CD14-positive monocyte (primary cell): ENCODE results near the gene TMEM132C. TPM values are rescaled to one million over a fixed set of nuclear protein-coding genes. Genes with fewer than 3 reads are reported as not detected.

Experiments used
- DNase-seq, 3 donors: peaks; one replicate each; pipeline ENCODE4 v3.0.0-alpha.2; 2011 to 2022
- H2AFZ ChIP-seq: 2 replicates; pipeline ENCODE4 v1.6.0; 2012; ENCODE audit warnings: mild to moderate bottlenecking, low read depth, low read length, inconsistent platforms; ENCODE audit not compliant: insufficient read depth, poor library complexity, severe bottlenecking
- H3K27ac ChIP-seq, 2 donors: 1 replicate in 1 of 2; 2 replicates in 1 of 2; pipeline ENCODE4 v1.5.1; 2012 to 2013; ENCODE audit warnings: low read length in 2 of 2, control low read depth in 1 of 2, inconsistent platforms in 1 of 2, low read depth in 1 of 2, mild to moderate bottlenecking in 1 of 2
- H3K27me3 ChIP-seq, 2 donors: one replicate each; pipeline versions ENCODE4 v1.6.0 to v1.6.1; 2011 to 2013; ENCODE audit warnings: low read length in 2 of 2; ENCODE audit not compliant: control insufficient read depth in 2 of 2, insufficient read depth in 2 of 2
- H3K36me3 ChIP-seq, 2 donors: replicated peaks in 1 of 2; 1 replicate in 1 of 2; 2 replicates in 1 of 2; pipeline versions ENCODE4 v1.5.1 to v1.6.1; 2012 to 2013; ENCODE audit warnings: low read length in 2 of 2, control low read depth in 1 of 2, inconsistent platforms in 1 of 2, mild to moderate bottlenecking in 1 of 2; ENCODE audit not compliant: insufficient read depth in 2 of 2, control insufficient read depth in 1 of 2
- H3K4me1 ChIP-seq, 2 donors: 1 replicate in 1 of 2; 2 replicates in 1 of 2; pipeline versions ENCODE4 v1.5.1 to v1.6.1; 2012 to 2013; ENCODE audit warnings: low read length in 2 of 2, control low read depth in 1 of 2, inconsistent platforms in 1 of 2, mild to moderate bottlenecking in 1 of 2, moderate library complexity in 1 of 2; ENCODE audit not compliant: insufficient read depth in 2 of 2, control insufficient read depth in 1 of 2
- H3K4me2 ChIP-seq: replicated peaks from 2 replicates; pipeline ENCODE3; 2012; ENCODE audit warnings: low read length, moderate library complexity, mild to moderate bottlenecking; ENCODE audit not compliant: poor library complexity, severe bottlenecking; ENCODE audit errors: extremely low read depth
- H3K4me3 ChIP-seq, 3 experiments: fragments of 200-600 bp in 1 of 3; sonication (generic) in 1 of 3; replicated peaks in 1 of 3; 1 replicate in 2 of 3; 2 replicates in 1 of 3; pipeline ENCODE4 v1.5.1; 2011 to 2013; ENCODE audit warnings: low read length in 3 of 3, mild to moderate bottlenecking in 3 of 3, control low read depth in 2 of 3, low read depth in 2 of 3, inconsistent platforms in 1 of 3, moderate library complexity in 1 of 3
- H3K79me2 ChIP-seq: 2 replicates; pipeline ENCODE4 v1.6.0; 2012; ENCODE audit warnings: mild to moderate bottlenecking, control low read depth, inconsistent platforms, low read length, moderate library complexity; ENCODE audit not compliant: insufficient read depth
- H3K9ac ChIP-seq: 2 replicates; pipeline ENCODE4 v1.6.0; 2017; ENCODE audit warnings: low read length, mild to moderate bottlenecking; ENCODE audit not compliant: insufficient read depth, poor library complexity, severe bottlenecking
- H3K9me3 ChIP-seq, 2 donors: replicated peaks in 1 of 2; 1 replicate in 1 of 2; 2 replicates in 1 of 2; pipeline versions ENCODE4 v1.5.1 to v1.6.1; 2012 to 2013; ENCODE audit warnings: low read length in 2 of 2, control low read depth in 1 of 2; ENCODE audit not compliant: control insufficient read depth in 1 of 2, insufficient read depth in 1 of 2
- H4K20me1 ChIP-seq: 2 replicates; pipeline ENCODE4 v1.6.0; 2012; ENCODE audit warnings: mild to moderate bottlenecking, low read length, control low read depth, moderate library complexity; ENCODE audit not compliant: insufficient read depth
- H3K27ac Mint-ChIP-seq, 7 donors: one replicate each; pipeline ENCODE4 v1.8.0; 2020; ENCODE audit warnings: mild to moderate bottlenecking in 7 of 7, mixed read lengths in 7 of 7, moderate library complexity in 6 of 7, inconsistent platforms in 2 of 7
- H3K27me3 Mint-ChIP-seq, 3 donors: one replicate each; pipeline ENCODE4 v1.8.0; 2021 to 2022; ENCODE audit warnings: low read depth in 3 of 3, mild to moderate bottlenecking in 3 of 3, mixed read lengths in 3 of 3, moderate library complexity in 3 of 3, inconsistent platforms in 1 of 3
- H3K36me3 Mint-ChIP-seq, 2 donors: one replicate each; pipeline ENCODE4 v1.8.0; 2020; ENCODE audit warnings: mixed read lengths in 2 of 2, inconsistent platforms in 1 of 2, mild to moderate bottlenecking in 1 of 2
- H3K4me1 Mint-ChIP-seq: one replicate; pipeline ENCODE4 v1.8.0; 2020; ENCODE audit warnings: mild to moderate bottlenecking, mixed read lengths
- H3K4me3 Mint-ChIP-seq, 2 donors: one replicate each; pipeline ENCODE4 v1.8.0; 2020; ENCODE audit warnings: mild to moderate bottlenecking in 2 of 2, mixed read lengths in 2 of 2, moderate library complexity in 1 of 2
- H3K9me3 Mint-ChIP-seq, 7 donors: one replicate each; pipeline ENCODE4 v1.8.0; 2020 to 2022; ENCODE audit warnings: mixed read lengths in 7 of 7, mild to moderate bottlenecking in 6 of 7, moderate library complexity in 6 of 7, inconsistent platforms in 2 of 7
- CTCF ChIP-seq: fragments of 200-600 bp; IDR thresholded peaks from one replicate; pipeline ENCODE4 v1.8.0; 2022; ENCODE audit warnings: antibody characterized with exemption, mild to moderate bottlenecking
- WGBS: methylation state at CpG from one replicate; pipeline ENCODE4 v1.1.5; 2013; ENCODE audit warnings: missing lambda C conversion rate; ENCODE audit not compliant: insufficient coverage; 5-methylcytosine and 5-hydroxymethylcytosine counted together
- intact Hi-C, 2 donors: fragments of 100-400 bp; cut with micrococcal nuclease; formaldehyde crosslinking; loops; one replicate each; pipeline versions ENCODE4 v1.15.0 to v1.15.1; 2023
- polyA plus RNA-seq, 3 donors: library from polyadenylated mRNA; depleted of rRNA in 1 of 3; unstranded in 2 of 3; stranded (reverse) in 1 of 3; fragments of 300-500 nt in 2 of 3; fragments of >200 nt in 1 of 3; fragmentation: Illumina TruSeq in 2 of 3; gene quantifications; 1 replicate in 2 of 3; 2 replicates in 1 of 3; pipeline ENCODE4 v1.2.3, GENCODE V29; 2012 to 2021

Gene TMEM132C
- polyA plus RNA-seq, 3 donors = not detected

GRCh38 chr12:128421375-128421774 lies 154.4 kb downstream of the TMEM132C start:
- DNase-seq = no peak
- Mint-ChIP-seq H3K27me3 (peaks cover 0 to 3% (median 0%) of the 10 kb centered on the region in 3 donors), H3K4me1 (no peaks in the 10 kb centered on the region), H3K36me3 (no peaks in the 10 kb centered on the region), H3K4me3 (no peak overlapping the region), H3K27ac (no peak overlapping the region), H3K9me3 (peaks cover 0 to 9% (median 0%) of the 10 kb centered on the region in 7 donors)
- Histone ChIP-seq H3K27ac (no peak overlapping the region), H2AFZ (no peak overlapping the region), H4K20me1 (no peaks in the 10 kb centered on the region), H3K4me3 (no peak overlapping the region), H3K9me3 (no peaks in the 10 kb centered on the region), H3K79me2 (no peaks in the 10 kb centered on the region), H3K9ac (no peak overlapping the region), H3K4me1 (no peaks in the 10 kb centered on the region), H3K4me2 (no peak overlapping the region), H3K36me3 (no peaks in the 10 kb centered on the region), H3K27me3 (no peaks in the 10 kb centered on the region)
- intact Hi-C loops = no loop called here
- no peak for TF ChIP-seq CTCF
- WGBS = 80% methylated on average over 2 of the region's 7 CpGs

DNA sequence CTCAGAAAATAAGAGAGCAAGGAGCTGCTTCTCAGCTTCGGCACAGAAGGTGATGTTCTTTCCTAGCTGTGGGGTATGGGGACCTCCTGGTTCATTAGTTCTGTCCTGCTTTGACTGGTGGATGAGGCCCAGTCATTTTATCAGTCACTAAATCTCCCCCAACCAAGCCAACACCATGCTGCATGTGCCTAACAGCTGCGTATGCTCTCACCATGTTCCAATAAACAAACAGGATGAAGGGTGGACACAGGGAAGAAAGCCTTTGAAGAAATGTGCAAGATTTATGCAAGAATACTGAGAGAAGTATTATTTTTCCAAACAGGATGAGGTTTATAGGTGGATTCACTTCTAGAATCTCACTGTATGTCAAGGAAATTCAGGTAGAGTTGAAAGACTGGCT lies 156.2 kb downstream of the TMEM132C start:
- H3K27ac Mint-ChIP-seq = no peak overlapping the region

More for the DNA sequence above, 156.2 kb downstream of the TMEM132C start:
- no peak overlapping the region for H3K4me2 ChIP-seq
- WGBS = no CpG with 5 or more reads among the region's 2 CpGs
- H3K4me3 Mint-ChIP-seq = no peak overlapping the region
- TF ChIP-seq CTCF = no peak
- H4K20me1 ChIP-seq = no peaks in the 10 kb centered on the region
- no peaks in the 10 kb centered on the region for H3K4me1 Mint-ChIP-seq
- no peaks in the 10 kb centered on the region for H3K36me3 ChIP-seq
- no peaks in the 10 kb centered on the region for H3K36me3 Mint-ChIP-seq
- H3K9ac ChIP-seq = no peak overlapping the region
- no peak overlapping the region for H3K27ac ChIP-seq
- H3K27me3 ChIP-seq = no peaks in the 10 kb centered on the region
- DNase-seq = no peak
- H3K27me3 Mint-ChIP-seq = peaks cover 0 to 5% (median 0%) of the 10 kb centered on the region in 3 donors
- H2AFZ ChIP-seq = no peak overlapping the region
- peaks cover 0 to 9% (median 2%) of the 10 kb centered on the region in 7 donors for H3K9me3 Mint-ChIP-seq
- no peak overlapping the region for H3K4me3 ChIP-seq
- H3K4me1 ChIP-seq = no peaks in the 10 kb centered on the region
- H3K9me3 ChIP-seq = no peaks in the 10 kb centered on the region
- no peaks in the 10 kb centered on the region for H3K79me2 ChIP-seq
- intact Hi-C loops = no loop called here
